ENCODE data around the gene PGAP6. TPM values are rescaled to one million over a fixed set of nuclear protein-coding genes. Genes with fewer than 3 reads are reported as not detected.

The PGAP6 gene
- total and polyA plus RNA-seq, 2 of the 13 experiments (the other 11 are each of a cell fraction or from before 2014, with no cell fraction given): 52.7 to 136 TPM

- TF ChIP-seq ZNF687 (CRISPR knock-in tag; IDR thresholded peaks at IDR 0.05) (peak; percentile 84), MAX (IDR thresholded peaks at IDR 0.05) (0 out of 2 replicates have a peak, but pooled peaks have one; percentile 16), ZBTB38 (CRISPR knock-in tag; IDR thresholded peaks at IDR 0.05) (peak; percentile 95), ZNF354B (CRISPR knock-in tag; IDR thresholded peaks at IDR 0.05) (no peak), ZNF292 (CRISPR knock-in tag; IDR thresholded peaks at IDR 0.05; ENCODE audit: borderline replicate concordance, low read depth) (peak; percentile 19; the same call in 1 of the 2 replicates), NR2C2 (CRISPR knock-in tag; IDR thresholded peaks at IDR 0.05; ENCODE audit: borderline replicate concordance) (0 out of 2 replicates have a peak, but pooled peaks have one; percentile 23), TEAD3 (CRISPR knock-in tag; optimal IDR thresholded peaks at IDR 0.05; ENCODE audit: borderline replicate concordance) (peak; percentile 18), ARID4A (CRISPR knock-in tag; IDR thresholded peaks at IDR 0.05; ENCODE audit: borderline replicate concordance) (peak; percentile 40; the same call in 1 of the 2 replicates), NR2F6 (IDR thresholded peaks at IDR 0.05) (peak; percentile 43; the same call in 1 of the 2 replicates), NR2F6 (CRISPR knock-in tag; IDR thresholded peaks at IDR 0.05) (peak; percentile 74), ETV5 (CRISPR knock-in tag; IDR thresholded peaks at IDR 0.05; ENCODE audit: borderline replicate concordance) (peak; percentile 53; the same call in 1 of the 2 replicates), ZNF501 (CRISPR knock-in tag; IDR thresholded peaks at IDR 0.05) (no peak), ZNF766 (CRISPR knock-in tag; IDR thresholded peaks at IDR 0.05; ENCODE audit: borderline replicate concordance) (no peak), GMEB2 (CRISPR knock-in tag; IDR thresholded peaks at IDR 0.05; ENCODE audit: low read depth) (no peak), GATAD2A (CRISPR knock-in tag; IDR thresholded peaks at IDR 0.05) (peak; percentile 33; the same call in 1 of the 2 replicates), SAP130 (CRISPR knock-in tag; IDR thresholded peaks at IDR 0.05; ENCODE audit: low read depth) (peak; percentile 66), RXRA (CRISPR knock-in tag; IDR thresholded peaks at IDR 0.05) (peak; percentile 12; the same call in 1 of the 2 replicates), SALL1 (CRISPR knock-in tag; IDR thresholded peaks at IDR 0.05) (peak; percentile 34; the same call in 1 of the 2 replicates), ZNF362 (CRISPR knock-in tag; IDR thresholded peaks at IDR 0.05; ENCODE audit: borderline replicate concordance) (no peak)
Observed at GRCh38 chr16:349211-349610, 32.6 kb downstream of the PGAP6 start (continued).
